HCT116 (cell line): Measurements from ENCODE around the gene LRRC73.

ENCODE experiments used
- POLR2AphosphoS5 ChIP-seq: IDR thresholded peaks from 2 replicates; pipeline ENCODE4 v1.6.1; 2011; ENCODE audit warnings: mild to moderate bottlenecking, low read depth, low read length, moderate library complexity
- TF ChIP-seq, protein P1 (sequence below), 3 experiments: fragments of 200-600 bp in 1 of 3; sonication (generic) in 1 of 3; IDR thresholded peaks in 2 of 3; conservative IDR thresholded peaks in 1 of 3; 2 replicates each; pipeline ENCODE4 v1.5.1; 2012 to 2017; ENCODE audit warnings: low read depth in 2 of 3, low read length in 2 of 3, antibody characterized with exemption in 1 of 3, borderline replicate concordance in 1 of 3, control low read depth in 1 of 3, mild to moderate bottlenecking in 1 of 3, mixed read lengths in 1 of 3, mixed run types in 1 of 3, moderate library complexity in 1 of 3; ENCODE audit not compliant: insufficient read depth in 1 of 3

GRCh38 chr6:43500921-43501320 lies 9.2 kb downstream of the LRRC73 start:
- TF ChIP-seq, protein P1, sequence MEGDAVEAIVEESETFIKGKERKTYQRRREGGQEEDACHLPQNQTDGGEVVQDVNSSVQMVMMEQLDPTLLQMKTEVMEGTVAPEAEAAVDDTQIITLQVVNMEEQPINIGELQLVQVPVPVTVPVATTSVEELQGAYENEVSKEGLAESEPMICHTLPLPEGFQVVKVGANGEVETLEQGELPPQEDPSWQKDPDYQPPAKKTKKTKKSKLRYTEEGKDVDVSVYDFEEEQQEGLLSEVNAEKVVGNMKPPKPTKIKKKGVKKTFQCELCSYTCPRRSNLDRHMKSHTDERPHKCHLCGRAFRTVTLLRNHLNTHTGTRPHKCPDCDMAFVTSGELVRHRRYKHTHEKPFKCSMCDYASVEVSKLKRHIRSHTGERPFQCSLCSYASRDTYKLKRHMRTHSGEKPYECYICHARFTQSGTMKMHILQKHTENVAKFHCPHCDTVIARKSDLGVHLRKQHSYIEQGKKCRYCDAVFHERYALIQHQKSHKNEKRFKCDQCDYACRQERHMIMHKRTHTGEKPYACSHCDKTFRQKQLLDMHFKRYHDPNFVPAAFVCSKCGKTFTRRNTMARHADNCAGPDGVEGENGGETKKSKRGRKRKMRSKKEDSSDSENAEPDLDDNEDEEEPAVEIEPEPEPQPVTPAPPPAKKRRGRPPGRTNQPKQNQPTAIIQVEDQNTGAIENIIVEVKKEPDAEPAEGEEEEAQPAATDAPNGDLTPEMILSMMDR (IDR thresholded peaks at IDR 0.05 in 2 of 3, conservative IDR thresholded peaks at IDR 0.05 in 1 of 3; ENCODE audit: borderline replicate concordance in 1 of 3, insufficient read depth in 1 of 3, low read depth in 2 of 3, low read length in 2 of 3): no peak
- no peak for TF ChIP-seq POLR2AphosphoS5
